NCI-H1930 (cell line): ENCODE data around the gene IL3RA.
"Not testable (repeated sequence)": the region's sequence is repeated elsewhere in the genome, so short reads cannot be mapped to it uniquely, and the experiment has no call there.

ENCODE experiments used
- DNase-seq, 2 experiments: peaks; one replicate each; lab custom pipeline; 2025; lab: John Stamatoyannopoulos, UW

Gene IL3RA

DNA sequence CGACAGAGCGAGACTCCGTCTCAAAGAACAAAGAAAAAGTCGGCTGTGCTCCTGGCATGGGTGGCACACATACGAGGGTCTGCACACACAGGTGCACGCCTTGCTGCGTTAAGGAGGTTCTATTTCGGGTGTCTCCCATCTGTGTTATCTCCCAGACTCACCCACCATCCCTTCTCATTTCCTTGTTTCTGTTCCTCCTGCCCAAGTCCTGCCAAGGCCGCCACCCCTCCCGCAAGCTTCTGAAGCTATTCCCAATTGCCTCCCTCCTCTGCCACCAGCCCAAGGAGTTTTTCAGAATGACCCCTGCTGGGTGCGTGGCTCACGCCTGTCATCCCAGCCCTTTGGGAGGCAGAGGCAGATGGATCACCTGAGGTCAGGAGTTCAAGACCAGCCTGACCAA lies 6.0 kb upstream of the IL3RA start:
- DNase-seq = no peak

DNA sequence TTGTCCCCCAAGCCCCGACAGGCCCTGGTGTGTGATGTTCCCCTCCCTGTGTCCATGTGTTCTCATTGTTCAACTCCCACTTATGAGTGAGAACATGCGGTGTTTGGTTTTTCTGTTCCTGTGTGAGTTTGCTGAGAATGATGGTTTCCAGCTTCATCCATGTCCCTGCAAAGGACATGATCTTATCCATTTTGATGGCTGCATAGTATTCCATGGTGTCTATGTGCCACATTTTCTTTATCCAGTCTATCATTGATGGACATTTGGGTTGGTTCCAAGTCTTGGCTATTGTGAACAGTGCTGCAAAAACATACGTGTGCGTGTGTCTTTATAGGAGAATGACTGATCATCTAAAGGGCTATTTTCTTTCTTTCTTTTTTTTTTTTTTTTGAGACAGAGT lies 4.2 kb upstream of the IL3RA start:
- not testable (repeated sequence) for DNase-seq

DNA sequence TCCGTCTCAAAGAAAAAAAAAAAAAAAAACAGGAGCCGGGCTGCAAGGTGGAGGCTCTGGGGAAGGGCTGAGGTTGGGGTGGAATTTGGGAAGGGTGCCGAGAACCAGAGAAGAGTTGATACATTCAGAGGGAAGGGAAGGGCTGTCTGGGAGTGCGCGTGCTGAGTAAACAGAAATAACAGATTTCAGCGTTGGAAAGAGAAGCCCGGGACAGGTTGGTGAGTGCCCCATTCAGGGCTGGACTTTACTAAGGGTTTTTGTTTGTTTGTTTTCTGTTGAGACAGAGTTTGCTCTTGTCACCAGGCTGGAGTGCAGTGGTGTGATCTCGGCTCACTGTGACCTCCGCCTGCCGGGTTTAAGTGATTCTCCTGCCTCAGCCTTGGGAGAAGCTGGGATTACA lies 1.7 kb upstream of the IL3RA start:
- DNase-seq = no peak

DNA sequence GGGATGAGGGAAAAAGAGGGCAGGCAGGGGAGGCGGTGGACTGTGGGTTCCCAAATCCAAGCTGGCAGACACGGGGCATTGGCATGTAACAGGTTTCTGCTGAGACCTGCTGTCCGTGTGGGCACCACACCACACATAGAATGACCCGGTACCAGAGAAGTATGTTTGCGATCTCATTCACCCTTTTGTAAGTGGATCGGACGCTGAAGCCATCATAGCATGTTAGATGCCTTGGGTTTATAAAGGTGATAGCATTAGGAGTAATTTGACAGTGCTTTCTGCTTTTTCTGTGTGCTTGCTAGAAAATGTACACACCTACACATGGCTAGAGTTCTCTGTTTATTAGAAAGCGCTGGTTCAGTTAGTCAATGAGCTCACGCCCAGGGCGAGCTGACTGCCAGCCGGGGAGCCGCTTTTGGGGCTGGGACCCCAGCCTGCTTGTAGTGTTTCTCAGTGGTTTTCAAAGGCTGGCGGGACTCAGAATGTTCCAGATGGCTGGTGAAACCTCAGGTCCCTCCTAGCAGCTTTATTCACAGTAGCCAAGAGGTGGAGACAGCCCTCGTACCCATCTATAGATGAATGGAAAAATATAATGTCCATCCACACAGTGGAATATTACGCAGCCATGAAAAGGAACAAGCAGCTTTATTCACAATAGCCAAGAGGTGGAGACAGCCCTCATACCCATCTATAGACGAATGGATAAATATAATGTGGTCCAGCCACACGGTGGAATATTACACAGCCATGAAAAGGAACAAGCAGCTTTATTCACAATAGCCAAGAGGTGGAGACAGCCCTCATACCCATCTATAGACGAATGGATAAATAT lies 579 bp downstream of the IL3RA start:
- no peak for DNase-seq

DNA sequence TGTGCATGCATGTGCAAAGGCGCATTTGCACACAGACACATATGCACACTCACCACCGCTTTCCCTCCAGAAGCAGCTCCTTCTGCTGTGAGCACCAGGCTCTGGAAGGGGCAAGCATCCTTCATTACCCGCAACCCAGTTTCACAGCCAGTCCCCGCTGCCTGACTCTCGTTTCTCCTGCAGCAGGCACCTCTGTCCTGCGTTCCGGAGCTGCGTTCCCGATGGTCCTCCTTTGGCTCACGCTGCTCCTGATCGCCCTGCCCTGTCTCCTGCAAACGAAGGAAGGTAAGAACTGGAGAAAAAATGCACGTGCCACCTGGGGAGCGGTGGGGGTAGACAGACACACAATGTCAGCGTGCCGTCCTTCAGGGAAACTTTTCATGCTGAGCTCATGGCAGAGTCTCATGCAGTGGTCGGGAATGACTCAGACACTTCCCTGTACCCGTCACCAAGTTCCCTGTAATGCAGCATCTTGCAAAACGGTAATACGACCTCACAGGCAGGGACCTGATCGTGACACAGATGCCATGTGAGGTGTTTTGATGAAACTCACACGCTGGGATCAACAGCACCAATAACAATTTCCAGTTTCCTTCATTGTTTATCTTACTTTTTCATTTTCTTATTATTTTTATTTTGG lies 5.1 kb downstream of the IL3RA start:
- no peak for DNase-seq

DNA sequence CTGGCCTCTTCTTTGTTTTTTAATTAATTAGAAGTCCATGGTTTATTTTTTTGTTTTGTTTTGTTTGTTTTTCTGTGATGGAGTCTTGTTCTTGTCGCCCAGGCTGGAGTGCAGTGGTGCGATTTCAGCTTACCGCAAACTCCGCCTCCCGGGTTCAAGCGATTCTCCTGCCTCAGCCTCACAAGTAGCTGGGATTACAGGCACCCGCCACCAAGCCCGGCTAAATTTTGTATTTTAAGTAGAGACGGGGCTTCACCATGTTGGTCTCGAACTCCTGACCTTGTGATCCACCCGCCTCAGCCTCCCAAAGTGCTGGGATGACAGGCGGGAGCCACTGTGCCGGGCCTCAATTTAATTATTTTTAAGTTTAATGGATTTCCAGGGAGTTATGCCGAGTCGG lies 13.0 kb downstream of the IL3RA start:
- not testable (repeated sequence) for DNase-seq

DNA sequence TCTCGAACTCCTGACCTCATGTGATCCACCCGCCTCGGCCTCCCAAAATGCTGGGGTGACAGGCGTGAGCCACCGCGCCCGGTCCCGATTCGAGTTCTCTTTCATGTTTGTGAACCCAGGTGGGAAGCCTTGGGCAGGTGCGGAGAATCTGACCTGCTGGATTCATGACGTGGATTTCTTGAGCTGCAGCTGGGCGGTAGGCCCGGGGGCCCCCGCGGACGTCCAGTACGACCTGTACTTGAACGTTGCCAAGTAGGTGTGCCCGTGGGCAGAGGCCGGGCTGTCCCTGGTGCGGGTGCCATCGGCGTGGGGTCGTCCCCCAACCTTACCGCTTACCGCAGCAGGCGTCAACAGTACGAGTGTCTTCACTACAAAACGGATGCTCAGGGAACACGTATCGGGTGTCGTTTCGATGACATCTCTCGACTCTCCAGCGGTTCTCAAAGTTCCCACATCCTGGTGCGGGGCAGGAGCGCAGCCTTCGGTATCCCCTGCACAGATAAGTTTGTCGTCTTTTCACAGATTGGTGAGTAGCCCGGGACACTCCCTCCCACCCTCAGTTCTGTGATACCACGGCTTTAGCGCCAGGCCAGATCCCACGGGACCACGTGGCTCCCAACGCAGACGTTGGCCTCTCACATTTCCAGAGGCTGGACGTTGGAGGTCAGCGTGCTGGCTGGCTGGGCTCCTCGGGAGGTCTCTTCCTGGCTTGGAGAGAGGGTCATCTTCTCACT lies 15.6 kb downstream of the IL3RA start:
- no peak for DNase-seq

DNA sequence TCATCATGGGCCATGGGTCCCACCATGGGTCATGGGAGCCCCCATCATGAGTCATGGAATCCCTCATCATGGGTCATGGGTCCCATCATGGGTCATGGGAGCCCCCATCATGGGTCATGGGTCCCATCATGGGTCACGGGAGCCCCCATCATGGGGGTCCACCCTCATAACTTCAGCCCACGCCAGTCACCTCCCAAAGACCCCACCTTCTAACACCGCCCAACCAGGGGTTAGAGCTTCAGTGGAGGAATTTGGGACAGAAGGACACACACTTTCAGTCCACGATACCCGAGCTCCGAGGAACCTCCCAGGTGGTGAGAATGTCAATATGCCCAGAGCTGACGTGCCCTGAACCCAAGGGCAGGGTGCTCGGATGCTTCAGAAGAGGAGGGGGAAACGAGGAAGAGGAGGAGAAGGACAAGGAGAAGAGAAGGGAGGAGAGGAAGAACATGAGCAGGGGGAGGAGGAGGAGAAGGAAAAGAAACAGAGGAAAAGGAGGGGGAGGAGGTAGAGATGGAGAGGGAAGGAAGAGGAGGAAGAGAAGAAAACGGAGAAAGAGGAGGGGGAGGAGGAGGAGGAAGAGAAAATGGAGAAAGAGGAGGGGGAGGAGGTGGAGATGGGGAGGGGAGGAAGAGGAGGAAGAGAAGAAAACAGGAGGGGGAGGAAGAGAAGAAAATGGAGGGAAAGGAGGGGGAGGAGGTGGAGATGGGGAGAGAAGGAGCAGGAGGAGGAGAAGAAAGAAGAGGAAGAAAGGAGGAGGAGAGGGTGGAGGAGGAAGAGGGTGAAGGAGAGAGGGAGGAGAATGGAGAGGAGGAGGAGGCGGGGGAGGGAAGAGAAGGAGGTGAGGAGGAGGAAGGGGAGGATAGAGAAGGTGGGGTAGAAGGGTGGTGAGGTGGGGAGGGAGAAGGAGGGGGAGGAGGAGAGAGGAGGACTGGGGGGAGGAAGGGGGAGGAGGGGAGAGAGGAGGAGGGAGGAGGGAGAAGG lies 17.7 kb downstream of the IL3RA start:
- no peak for DNase-seq

DNA sequence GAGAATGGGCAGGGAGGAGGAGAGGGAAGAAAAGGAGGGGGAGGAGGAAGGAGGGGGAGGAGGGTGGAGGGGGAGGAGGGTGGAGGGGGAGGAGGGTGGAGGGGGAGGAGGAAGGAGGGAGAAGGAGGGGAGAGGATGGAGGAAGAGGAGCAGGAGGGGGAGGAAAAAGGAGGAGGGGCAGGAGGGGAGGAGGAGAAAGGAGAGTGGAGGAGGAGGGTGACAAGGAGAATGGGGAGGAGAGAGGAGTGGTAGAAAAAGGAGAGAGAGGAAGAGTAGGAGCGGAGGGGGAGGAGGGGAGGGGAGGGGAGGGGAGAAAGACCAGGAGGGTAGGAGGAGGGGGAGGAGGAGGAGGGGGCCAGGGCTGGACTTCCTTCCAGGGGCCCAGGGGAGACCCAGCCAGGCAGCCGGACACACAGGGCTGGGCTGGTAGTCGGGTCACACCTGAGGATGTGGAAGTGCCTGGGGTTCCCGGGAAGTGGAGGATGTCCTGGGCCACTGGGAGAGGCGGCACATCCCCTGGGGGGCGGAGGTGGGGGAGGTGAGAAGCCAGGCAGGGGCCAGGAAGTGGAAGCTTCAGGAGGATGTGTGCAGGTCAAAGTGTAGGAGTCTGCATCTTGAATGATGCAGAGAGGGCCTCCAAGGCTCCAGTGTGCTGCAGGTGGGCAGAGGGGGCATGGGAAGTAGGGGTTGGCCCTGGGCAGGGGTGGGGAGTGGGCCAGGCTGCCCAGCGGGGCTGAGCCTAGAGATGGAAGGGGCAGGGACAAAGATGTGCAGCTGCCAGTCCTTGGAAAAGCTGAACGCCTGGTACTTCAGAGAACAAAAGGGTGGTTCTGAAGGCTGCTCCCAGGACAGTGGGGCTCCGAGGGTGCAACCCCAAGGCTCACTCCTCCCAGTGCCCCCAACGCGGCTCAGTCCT lies 18.8 kb downstream of the IL3RA start:
- DNase-seq = no peak

DNA sequence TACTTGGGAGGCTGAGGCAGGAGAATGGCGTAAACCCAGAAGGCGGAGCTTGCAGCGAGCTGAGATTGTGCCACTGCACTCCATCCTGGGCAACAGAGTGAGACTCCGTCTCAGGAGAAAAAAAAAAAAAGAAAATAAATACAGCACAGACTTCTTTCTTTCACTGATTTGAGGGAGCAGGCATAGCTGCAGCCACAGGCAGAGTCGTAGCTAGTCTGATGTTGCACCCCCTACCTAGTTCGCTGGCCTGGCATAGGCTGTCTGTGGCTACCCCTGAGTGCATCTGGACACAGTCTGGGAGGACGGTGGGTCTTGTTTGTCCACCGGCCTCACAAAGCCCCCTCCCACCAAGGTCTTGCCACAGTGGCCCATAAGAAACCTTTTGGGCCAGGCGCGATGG lies 21.4 kb downstream of the IL3RA start:
- DNase-seq = no peak

DNA sequence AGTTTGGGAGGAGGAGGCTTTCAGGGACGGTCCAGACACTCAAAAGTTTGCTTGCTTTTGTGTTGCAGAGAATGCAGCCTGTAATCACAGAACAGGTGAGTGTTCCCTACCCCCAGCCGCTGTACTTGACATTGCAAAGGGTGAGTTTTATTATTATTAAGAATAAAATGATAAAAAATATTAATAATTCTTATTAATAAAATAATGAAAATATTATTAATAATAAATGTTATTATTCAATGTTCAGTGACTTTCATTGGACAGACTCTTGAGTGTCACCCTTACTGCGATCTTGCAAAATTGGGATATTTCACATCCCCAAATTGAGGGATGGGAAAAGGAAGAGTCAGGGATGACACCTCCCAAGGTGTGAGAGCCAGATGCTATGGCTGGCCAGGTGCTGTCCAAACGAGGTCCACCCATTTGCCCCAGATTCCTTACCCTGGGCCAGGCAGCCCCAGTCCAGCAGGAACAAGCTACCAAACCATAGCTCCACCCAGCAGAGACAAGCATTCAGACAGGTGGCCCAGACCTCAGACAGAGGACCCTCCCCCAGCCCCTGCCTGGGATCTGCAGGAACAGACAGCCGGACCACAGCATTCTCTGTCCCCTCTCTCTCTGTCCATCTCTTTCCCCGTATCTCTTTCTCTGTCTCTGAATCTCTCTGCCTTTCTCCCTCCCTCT lies 22.4 kb downstream of the IL3RA start:
- DNase-seq = no peak

DNA sequence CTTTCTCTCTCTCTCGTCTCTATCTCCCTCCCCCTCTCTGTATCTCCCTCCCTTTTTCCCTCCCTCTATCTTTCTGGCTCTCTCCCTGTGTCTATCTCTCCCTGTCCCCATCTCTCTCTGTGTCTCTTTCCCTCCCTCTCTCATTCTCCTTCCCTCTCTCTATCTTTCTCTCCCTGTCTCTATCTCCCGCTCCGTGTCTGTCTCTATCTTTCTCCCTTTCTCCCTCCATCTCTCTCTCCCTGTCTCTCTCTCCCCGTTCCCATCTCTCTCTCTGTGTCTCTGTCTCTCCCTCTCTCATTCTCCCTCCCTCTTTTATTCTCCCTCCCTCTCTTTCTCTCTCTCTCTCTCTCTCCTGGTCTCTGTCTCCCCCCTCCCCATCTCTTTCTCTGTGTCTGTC lies 22.9 kb downstream of the IL3RA start:
- DNase-seq = no peak

DNA sequence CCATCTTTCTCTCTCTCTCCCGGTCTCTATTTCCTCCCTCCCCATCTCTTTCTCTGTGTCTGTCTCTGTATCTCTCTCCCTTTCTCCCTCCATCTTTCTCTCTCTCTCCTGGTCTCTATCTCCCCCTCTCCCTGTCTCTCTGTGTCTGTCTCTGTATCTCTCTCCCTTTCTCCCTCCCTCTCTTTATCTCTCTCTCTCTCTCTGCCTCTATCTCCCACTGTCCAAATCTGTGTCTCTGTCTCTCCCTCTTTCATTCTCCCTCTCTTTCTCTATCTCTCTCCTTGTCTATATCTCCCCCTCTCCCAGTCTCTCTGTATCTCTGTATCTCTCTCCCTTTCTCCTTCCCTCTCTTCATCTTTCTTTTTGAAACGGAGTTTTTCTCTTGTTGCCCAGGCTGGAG lies 23.6 kb downstream of the IL3RA start:
- no peak for DNase-seq

DNA sequence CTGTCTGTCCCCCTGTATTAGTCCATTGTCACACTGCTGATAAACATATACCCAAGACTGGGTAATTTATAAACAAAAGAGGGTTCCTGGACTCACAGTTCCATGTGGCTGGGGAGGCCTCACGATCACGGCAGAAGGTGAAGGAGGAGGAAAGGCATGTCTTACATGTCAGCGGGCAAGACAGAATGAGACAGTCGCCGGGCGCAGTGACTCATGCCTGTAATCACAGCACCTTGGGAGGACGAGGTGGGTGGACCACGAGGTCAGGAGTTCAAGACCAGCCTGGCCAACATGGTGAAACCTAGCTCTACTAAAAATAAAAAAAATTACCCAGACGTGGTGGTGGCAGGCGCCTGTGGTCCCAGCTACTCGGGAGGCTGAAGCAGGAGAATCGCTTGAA lies 24.7 kb downstream of the IL3RA start:
- DNase-seq = no peak

DNA sequence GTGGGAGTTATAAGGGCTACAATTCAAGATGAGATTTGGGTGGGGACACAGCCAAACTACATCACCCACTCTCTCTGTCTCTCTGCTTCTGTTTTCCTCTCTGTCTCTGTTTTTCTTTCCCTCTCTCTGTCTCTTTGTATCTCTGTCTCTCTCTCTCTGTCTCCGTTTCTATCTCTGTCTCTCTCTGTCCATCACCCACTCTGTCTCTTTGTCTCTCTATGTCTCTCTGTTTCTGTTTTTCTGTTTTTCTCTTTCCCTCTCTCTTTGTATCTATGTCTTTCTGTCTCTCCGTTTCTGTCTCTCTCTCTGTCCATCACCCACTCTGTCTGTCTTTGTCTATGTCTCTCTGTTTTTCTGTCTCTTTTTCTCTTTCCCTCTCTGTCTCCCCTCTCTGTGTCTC lies 25.3 kb downstream of the IL3RA start:
- no peak for DNase-seq

DNA sequence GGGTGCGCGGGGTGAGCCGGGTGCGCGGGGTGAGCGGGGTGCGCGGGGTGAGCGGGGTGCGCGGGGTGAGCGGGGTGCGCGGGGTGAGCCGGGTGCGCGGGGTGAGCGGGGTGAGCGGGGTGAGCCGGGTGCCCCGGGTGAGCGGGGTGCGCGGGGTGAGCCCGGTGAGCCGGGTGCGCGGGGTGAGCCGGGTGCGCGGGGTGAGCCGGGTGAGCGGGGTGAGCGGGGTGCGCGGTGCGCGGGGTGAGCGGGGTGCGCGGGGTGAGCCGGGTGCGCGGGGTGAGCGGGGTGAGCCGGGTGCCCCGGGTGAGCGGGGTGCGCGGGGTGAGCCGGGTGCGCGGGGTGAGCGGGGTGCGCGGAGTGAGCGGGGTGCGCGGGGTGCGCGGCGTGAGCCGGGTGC lies 29.8 kb downstream of the IL3RA start:
- DNase-seq = not testable (repeated sequence)

DNA sequence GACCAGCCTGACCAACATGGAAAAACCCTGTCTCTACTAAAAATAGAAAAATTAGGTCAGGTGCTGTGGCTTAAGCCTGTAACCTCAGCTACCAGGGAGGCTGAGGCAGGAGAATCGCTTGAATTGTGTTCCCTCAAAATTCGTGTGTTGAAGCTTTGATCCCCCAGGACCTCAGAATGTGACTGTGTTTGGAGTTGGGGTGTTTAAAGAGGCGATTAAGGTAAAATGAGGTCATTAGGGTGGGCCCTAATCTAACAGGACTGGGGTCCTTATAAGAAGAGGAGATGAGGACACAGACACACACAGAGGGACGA lies 31.8 kb downstream of the IL3RA start:
- no peak for DNase-seq

DNA sequence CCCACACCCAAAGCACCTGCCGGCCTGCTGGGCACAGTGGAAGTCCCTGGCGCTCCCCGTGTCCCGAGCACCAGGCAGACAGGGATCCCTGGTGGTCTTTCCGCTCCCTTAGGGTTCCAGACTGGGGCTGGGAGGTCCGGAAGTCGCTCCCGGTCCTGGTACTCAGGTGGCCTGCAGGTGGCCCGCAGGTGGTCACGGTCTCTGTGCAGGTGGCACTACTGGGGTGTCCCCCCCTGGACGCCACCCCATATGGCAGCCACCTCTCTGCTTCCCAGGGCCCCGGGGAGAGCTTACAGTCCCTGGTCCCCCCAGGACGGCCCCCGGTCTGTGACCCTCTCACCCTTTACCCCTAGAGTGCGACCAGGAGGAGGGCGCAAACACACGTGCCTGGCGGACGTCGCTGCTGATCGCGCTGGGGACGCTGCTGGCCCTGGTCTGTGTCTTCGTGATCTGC lies 41.7 kb downstream of the IL3RA start:
- DNase-seq = no peak

DNA sequence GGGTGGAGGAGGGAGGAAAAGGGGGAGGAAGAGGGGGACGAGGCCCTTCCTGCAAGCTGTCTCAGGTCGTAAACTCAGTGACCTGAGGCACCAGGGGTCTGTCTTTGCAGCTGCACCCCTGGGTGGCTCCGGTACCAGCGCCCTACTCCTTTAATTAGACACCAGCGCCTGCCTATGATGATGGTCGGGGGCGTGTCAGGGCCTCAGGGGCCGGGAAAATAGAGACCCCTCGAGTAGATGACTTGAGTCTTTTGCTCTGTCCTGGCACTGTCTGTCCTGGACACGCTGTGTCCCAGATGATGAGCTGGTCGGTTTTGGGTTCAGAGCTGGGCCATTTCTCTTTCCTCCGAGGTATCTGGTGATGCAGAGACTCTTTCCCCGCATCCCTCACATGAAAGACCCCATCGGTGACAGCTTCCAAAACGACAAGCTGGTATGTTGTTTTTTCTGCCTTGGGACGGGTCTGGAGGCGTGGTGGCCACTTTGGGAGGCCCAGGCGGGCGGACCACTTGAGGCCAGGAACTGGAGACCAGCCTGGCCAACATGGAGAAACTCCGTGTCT lies 44.2 kb downstream of the IL3RA start:
- DNase-seq = no peak

DNA sequence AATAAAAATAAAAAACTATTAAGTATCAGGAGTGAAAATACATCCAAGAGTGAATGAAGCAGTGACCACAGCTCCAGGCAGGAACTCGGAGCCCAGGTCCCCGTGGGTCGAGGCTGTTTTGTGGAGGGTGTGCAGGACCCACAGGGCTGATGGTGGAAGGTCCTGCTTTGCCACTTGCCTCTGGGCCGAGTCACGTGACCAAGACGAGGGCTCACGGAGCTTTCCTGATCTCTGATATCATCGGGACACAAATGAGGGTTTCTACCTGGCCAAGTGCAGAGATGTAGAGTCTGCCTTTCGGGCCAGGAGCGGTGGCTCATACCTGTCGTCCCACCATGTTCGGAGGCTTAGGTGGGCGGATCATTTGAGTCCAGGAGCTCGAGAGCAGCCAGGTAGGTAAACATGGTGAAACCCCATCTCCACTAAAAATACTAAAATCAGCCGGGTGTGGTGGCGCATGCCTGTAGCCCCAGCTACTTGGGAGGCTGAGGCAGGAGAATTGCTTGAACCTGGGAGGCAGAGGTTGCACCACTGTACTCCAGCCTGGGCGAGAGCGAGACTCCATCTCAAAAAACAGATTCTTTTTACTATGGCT lies 48.2 kb downstream of the IL3RA start:
- no peak for DNase-seq
